SK-N-SH treated with all-trans-retinoic acid at 6 μM for 48 hours (cell line): ENCODE results near the gene PCAT7.

ENCODE experiments used
- CSDC2 ChIP-seq: fragments of 250-450 bp; sonication (Bioruptor Pico); IDR thresholded peaks from 2 replicates; pipeline ENCODE4 v1.5.0; 2020; ENCODE audit warnings: mild to moderate bottlenecking, moderate library complexity
- ESRRG ChIP-seq: fragments of 250-450 bp; sonication (Bioruptor Pico); IDR thresholded peaks from 2 replicates; pipeline ENCODE4 v1.6.1; 2021; ENCODE audit warnings: mild to moderate bottlenecking
- ISL1 ChIP-seq: fragments of 250-450 bp; sonication (Bioruptor Pico); IDR thresholded peaks from 2 replicates; pipeline ENCODE4 v2.1.2; 2022; ENCODE audit warnings: mild to moderate bottlenecking, moderate library complexity
- PPARA ChIP-seq: fragments of 250-450 bp; sonication (Bioruptor Pico); IDR thresholded peaks from 2 replicates; pipeline ENCODE4 v1.5.0; 2020; ENCODE audit warnings: mild to moderate bottlenecking, borderline replicate concordance
- RARB ChIP-seq: fragments of 250-450 bp; sonication (Bioruptor Pico); IDR thresholded peaks from 2 replicates; pipeline ENCODE4 v1.8.0; 2021; ENCODE audit warnings: mild to moderate bottlenecking, moderate library complexity
- SNAI2 ChIP-seq: fragments of 250-450 bp; sonication (Bioruptor Pico); IDR thresholded peaks from 2 replicates; pipeline ENCODE4 v1.5.0; 2020; ENCODE audit warnings: mild to moderate bottlenecking, moderate library complexity
- TOX ChIP-seq: fragments of 250-450 bp; sonication (Bioruptor Pico); IDR thresholded peaks from 2 replicates; pipeline ENCODE4 v1.8.0; 2021; ENCODE audit warnings: mild to moderate bottlenecking, moderate library complexity, borderline replicate concordance
- ZFP30 ChIP-seq: fragments of 450-650 bp; formaldehyde crosslinking; IDR thresholded peaks from 2 replicates; pipeline ENCODE4 v1.5.0; 2022; ENCODE audit warnings: mild to moderate bottlenecking, moderate library complexity
- ZNF70 ChIP-seq: fragments of 450-650 bp; formaldehyde crosslinking; IDR thresholded peaks from 2 replicates; pipeline ENCODE4 v1.5.0; 2020; ENCODE audit warnings: mild to moderate bottlenecking, moderate library complexity
- ZNF8 ChIP-seq: fragments of 450-650 bp; formaldehyde crosslinking; IDR thresholded peaks from 2 replicates; pipeline ENCODE4 v1.5.0; 2020; ENCODE audit warnings: mild to moderate bottlenecking, moderate library complexity
- TF ChIP-seq, protein P1 (sequence below): fragments of 250-450 bp; sonication (Bioruptor Pico); IDR thresholded peaks from 2 replicates; pipeline ENCODE4 v1.8.0; 2021; ENCODE audit warnings: low read depth, mild to moderate bottlenecking, moderate library complexity, borderline replicate concordance
- TF ChIP-seq, protein P2 (sequence below): fragments of 250-450 bp; sonication (Bioruptor Pico); IDR thresholded peaks from 2 replicates; pipeline ENCODE4 v1.8.0; 2020; ENCODE audit warnings: mild to moderate bottlenecking, moderate library complexity, borderline replicate concordance
- TF ChIP-seq, protein P3 (sequence below): fragments of 250-450 bp; sonication (Bioruptor Pico); IDR thresholded peaks from 2 replicates; pipeline ENCODE4 v1.5.1; 2020; ENCODE audit warnings: low read depth, mild to moderate bottlenecking, moderate library complexity
- TF ChIP-seq, protein P4 (sequence below): fragments of 250-450 bp; sonication (Bioruptor Pico); IDR thresholded peaks from 2 replicates; pipeline ENCODE4 v1.5.0; 2020; ENCODE audit warnings: mild to moderate bottlenecking, moderate library complexity

DNA sequence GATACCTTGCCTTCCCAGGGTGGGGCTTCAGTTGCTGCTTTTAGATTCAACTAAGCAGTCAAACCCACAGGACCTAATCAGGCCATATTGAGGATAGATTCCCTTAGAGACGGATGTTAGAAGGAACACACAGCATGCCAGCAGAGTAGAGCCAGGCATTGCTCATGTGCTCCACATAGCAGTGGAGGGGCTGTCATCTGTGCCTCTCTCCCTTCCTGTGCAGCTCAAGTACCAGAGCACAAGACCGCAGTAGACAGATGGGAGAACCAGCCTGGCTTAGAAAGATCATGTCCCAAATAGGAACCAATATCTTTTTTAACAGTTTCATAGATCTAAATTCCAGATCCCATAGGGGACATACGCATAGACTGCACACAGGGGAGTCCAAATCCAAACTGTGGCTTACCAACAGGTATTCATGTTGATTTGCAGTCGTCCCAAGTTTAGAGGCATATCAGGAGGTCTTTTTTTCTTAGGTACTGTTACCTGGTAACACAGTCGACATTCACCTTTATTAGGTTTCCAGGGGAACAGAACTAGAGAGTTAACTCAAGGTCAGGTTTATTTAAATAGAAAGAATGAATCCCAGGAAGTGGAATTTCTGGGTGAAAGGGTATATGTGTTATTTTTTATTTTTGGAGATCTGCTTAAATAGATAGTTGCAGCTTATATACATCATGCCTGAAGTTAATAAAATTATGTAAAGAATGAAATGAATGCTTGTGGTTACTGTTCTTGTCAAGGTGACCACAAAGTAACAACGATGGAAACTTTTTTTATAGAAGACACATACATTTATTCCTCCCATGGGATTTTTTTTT, 43.5 kb upstream of the PCAT7 start:
- TF ChIP-seq, protein P1, sequence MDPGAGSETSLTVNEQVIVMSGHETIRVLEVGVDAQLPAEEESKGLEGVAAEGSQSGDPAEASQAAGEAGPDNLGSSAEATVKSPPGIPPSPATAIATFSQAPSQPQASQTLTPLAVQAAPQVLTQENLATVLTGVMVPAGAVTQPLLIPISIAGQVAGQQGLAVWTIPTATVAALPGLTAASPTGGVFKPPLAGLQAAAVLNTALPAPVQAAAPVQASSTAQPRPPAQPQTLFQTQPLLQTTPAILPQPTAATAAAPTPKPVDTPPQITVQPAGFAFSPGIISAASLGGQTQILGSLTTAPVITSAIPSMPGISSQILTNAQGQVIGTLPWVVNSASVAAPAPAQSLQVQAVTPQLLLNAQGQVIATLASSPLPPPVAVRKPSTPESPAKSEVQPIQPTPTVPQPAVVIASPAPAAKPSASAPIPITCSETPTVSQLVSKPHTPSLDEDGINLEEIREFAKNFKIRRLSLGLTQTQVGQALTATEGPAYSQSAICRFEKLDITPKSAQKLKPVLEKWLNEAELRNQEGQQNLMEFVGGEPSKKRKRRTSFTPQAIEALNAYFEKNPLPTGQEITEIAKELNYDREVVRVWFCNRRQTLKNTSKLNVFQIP = no peak
- TF ChIP-seq ZNF70 (CRISPR knock-in tag) = no peak
- no peak for TF ChIP-seq TOX (CRISPR knock-in tag)
- TF ChIP-seq, protein P2, sequence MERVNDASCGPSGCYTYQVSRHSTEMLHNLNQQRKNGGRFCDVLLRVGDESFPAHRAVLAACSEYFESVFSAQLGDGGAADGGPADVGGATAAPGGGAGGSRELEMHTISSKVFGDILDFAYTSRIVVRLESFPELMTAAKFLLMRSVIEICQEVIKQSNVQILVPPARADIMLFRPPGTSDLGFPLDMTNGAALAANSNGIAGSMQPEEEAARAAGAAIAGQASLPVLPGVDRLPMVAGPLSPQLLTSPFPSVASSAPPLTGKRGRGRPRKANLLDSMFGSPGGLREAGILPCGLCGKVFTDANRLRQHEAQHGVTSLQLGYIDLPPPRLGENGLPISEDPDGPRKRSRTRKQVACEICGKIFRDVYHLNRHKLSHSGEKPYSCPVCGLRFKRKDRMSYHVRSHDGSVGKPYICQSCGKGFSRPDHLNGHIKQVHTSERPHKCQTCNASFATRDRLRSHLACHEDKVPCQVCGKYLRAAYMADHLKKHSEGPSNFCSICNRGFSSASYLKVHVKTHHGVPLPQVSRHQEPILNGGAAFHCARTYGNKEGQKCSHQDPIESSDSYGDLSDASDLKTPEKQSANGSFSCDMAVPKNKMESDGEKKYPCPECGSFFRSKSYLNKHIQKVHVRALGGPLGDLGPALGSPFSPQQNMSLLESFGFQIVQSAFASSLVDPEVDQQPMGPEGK (CRISPR knock-in tag) = no peak
- no peak for TF ChIP-seq SNAI2 (CRISPR knock-in tag)
- TF ChIP-seq, protein P3, sequence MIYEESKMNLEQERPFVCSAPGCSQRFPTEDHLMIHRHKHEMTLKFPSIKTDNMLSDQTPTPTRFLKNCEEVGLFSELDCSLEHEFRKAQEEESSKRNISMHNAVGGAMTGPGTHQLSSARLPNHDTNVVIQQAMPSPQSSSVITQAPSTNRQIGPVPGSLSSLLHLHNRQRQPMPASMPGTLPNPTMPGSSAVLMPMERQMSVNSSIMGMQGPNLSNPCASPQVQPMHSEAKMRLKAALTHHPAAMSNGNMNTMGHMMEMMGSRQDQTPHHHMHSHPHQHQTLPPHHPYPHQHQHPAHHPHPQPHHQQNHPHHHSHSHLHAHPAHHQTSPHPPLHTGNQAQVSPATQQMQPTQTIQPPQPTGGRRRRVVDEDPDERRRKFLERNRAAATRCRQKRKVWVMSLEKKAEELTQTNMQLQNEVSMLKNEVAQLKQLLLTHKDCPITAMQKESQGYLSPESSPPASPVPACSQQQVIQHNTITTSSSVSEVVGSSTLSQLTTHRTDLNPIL = no peak
- no peak for TF ChIP-seq ZNF8
- TF ChIP-seq CSDC2 (CRISPR knock-in tag) = no peak
- no peak for TF ChIP-seq RARB (CRISPR knock-in tag)
- TF ChIP-seq, protein P4, sequence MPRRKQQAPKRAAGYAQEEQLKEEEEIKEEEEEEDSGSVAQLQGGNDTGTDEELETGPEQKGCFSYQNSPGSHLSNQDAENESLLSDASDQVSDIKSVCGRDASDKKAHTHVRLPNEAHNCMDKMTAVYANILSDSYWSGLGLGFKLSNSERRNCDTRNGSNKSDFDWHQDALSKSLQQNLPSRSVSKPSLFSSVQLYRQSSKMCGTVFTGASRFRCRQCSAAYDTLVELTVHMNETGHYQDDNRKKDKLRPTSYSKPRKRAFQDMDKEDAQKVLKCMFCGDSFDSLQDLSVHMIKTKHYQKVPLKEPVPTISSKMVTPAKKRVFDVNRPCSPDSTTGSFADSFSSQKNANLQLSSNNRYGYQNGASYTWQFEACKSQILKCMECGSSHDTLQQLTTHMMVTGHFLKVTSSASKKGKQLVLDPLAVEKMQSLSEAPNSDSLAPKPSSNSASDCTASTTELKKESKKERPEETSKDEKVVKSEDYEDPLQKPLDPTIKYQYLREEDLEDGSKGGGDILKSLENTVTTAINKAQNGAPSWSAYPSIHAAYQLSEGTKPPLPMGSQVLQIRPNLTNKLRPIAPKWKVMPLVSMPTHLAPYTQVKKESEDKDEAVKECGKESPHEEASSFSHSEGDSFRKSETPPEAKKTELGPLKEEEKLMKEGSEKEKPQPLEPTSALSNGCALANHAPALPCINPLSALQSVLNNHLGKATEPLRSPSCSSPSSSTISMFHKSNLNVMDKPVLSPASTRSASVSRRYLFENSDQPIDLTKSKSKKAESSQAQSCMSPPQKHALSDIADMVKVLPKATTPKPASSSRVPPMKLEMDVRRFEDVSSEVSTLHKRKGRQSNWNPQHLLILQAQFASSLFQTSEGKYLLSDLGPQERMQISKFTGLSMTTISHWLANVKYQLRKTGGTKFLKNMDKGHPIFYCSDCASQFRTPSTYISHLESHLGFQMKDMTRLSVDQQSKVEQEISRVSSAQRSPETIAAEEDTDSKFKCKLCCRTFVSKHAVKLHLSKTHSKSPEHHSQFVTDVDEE (CRISPR knock-in tag) = no peak
- TF ChIP-seq ZFP30 = no peak
- TF ChIP-seq ESRRG (CRISPR knock-in tag) = no peak
- TF ChIP-seq PPARA (CRISPR knock-in tag) = no peak
- no peak for TF ChIP-seq ISL1 (CRISPR knock-in tag)
